Measurements from ENCODE around the gene HNRNPK.
"Not testable (repeated sequence)": the region's sequence is repeated elsewhere in the genome, so short reads cannot be mapped to it uniquely, and the experiment has no call there.

Gene HNRNPK

GRCh38 chr9:83976372-83976771 is 3.6 kb downstream of the HNRNPK start:
- no peak for DNase-seq (ENCODE audit: low spot score)

- no peak for DNase-seq (ENCODE audit: low spot score)
Observed at GRCh38 chr9:83975300-83975699, 4.7 kb downstream of the HNRNPK start.

GRCh38 chr9:83972286-83972685 is 7.7 kb downstream of the HNRNPK start:
- DNase-seq (ENCODE audit: low spot score), result no peak

- DNase-seq (ENCODE audit: low spot score), result no peak
Observed at GRCh38 chr9:83971485-83971884, 8.5 kb downstream of the HNRNPK start.

GRCh38 chr9:83969602-83970001 is 10.4 kb downstream of the HNRNPK start:
- no peak for DNase-seq (ENCODE audit: low spot score)

- no peak for DNase-seq (ENCODE audit: low spot score)
Observed at GRCh38 chr9:83967073-83967472, 12.9 kb downstream of the HNRNPK start.

- no peak for DNase-seq (ENCODE audit: low spot score)
Observed at GRCh38 chr9:83966209-83966582, 13.8 kb downstream of the HNRNPK start.

- no peak for DNase-seq (ENCODE audit: low spot score)
Observed at GRCh38 chr9:83965350-83966208, 14.4 kb downstream of the HNRNPK start.

GRCh38 chr9:83964973-83965349 is 15.1 kb downstream of the HNRNPK start:
- no peak for DNase-seq (ENCODE audit: low spot score)

GRCh38 chr9:83962165-83962564 is 17.9 kb downstream of the HNRNPK start:
- no peak for DNase-seq (ENCODE audit: low spot score)

- DNase-seq (ENCODE audit: low spot score), result no peak
Observed at GRCh38 chr9:83960991-83961390, 19.0 kb downstream of the HNRNPK start.

- DNase-seq (ENCODE audit: low spot score), result peak; percentile 44
Observed at GRCh38 chr9:83959061-83959460, 21.0 kb downstream of the HNRNPK start.

GRCh38 chr9:83957248-83957513 is 22.8 kb downstream of the HNRNPK start:
- DNase-seq (ENCODE audit: low spot score), result no peak

GRCh38 chr9:83956436-83957247 is 23.4 kb downstream of the HNRNPK start:
- DNase-seq (ENCODE audit: low spot score), result peak; percentile 85

GRCh38 chr9:83956086-83956435 is 24.0 kb downstream of the HNRNPK start:
- no peak for DNase-seq (ENCODE audit: low spot score)

GRCh38 chr9:83948096-83948495 is 31.9 kb downstream of the HNRNPK start:
- DNase-seq (ENCODE audit: low spot score), result not testable (repeated sequence)

- DNase-seq (ENCODE audit: low spot score), result no peak
Observed at GRCh38 chr9:83940590-83941303, 39.3 kb downstream of the HNRNPK start.

- peak; percentile 59 for DNase-seq (ENCODE audit: low spot score)
Observed at GRCh38 chr9:83937861-83938455, 42.1 kb downstream of the HNRNPK start.

- DNase-seq (ENCODE audit: low spot score), result no peak
Observed at GRCh38 chr9:83936523-83936922, 43.5 kb downstream of the HNRNPK start.

GRCh38 chr9:83935276-83935935 is 44.6 kb downstream of the HNRNPK start:
- peak; percentile 64 for DNase-seq (ENCODE audit: low spot score)

- DNase-seq (ENCODE audit: low spot score), result peak; percentile 43
Observed at GRCh38 chr9:83934569-83935275, 45.3 kb downstream of the HNRNPK start.
